ENCODE results near the gene TNNI2. TPM values are rescaled to one million over a fixed set of nuclear protein-coding genes. Genes with fewer than 3 reads are reported as not detected.

Gene TNNI2
- total and polyA plus RNA-seq, 10 of the 15 experiments (the other 5 are each of a cell fraction or from before 2014, with no cell fraction given): 0.14 to 0.79 (median 0.37) TPM; not detected in 4

- no peak for TF ChIP-seq USF2 (IDR thresholded peaks at IDR 0.05; ENCODE audit: borderline replicate concordance, low read depth, low read length)
- no peak for TF ChIP-seq FOS (IDR thresholded peaks at IDR 0.05; ENCODE audit: borderline replicate concordance, extremely low read depth, insufficient read length)
- no peak for TF ChIP-seq RUNX3 (IDR thresholded peaks at IDR 0.05; ENCODE audit: low read length)
- TF ChIP-seq BMI1 (IDR thresholded peaks at IDR 0.05; ENCODE audit: borderline replicate concordance): no peak
These were observed 11.5 kb upstream of the TNNI2 start (continued) for GRCh38 chr11:1827095-1827813.

- RAD21 ChIA-PET (ENCODE audit: unreplicated experiment): interaction anchor here (0.9 to 1.0 kb wide), 2 partner anchors 134 to 175 kb away, joined by 3 to 4 read pairs; no protein-coding TSS in a partner anchor
- POLR2A ChIA-PET: no interaction called here
- DNase-seq (ENCODE audit: low read depth, low spot score): no peak
- no peak overlapping the region for H3K27ac ChIP-seq (ENCODE audit: control insufficient read depth, insufficient read depth)
- CTCF ChIA-PET: interaction anchor here (0.6 to 7.9 kb wide), 3 partner anchors 135 to 253 kb away, joined by 3 to 187 read pairs (median 3); no protein-coding TSS in a partner anchor
- no peak for FAIRE-seq
- SMC1A ChIA-PET (ENCODE audit: uncharacterized antibody, unreplicated experiment): no interaction called here
- ATAC-seq: no peak
- 28% methylated on average over 19 of the region's 19 CpGs for WGBS (ENCODE audit: insufficient coverage, insufficient replicate concordance, low lambda C conversion rate, missing lambda C conversion rate)
- in situ Hi-C loops (cut with MboI) (no loop called here), intact Hi-C loops (cut with micrococcal nuclease; ENCODE audit: unreplicated experiment) (no loop called here)
- H3K9me3 ChIP-seq (replicated peaks; ENCODE audit: control insufficient read depth, insufficient read depth, low read length): no peaks in the 10 kb centered on the region
- H3K79me2 ChIP-seq (ENCODE audit: control insufficient read depth, insufficient read depth, low read length): no peaks in the 10 kb centered on the region
- H4K20me1 ChIP-seq (ENCODE audit: control insufficient read depth, insufficient read depth): no peaks in the 10 kb centered on the region
- no peak overlapping the region for H2AFZ ChIP-seq (ENCODE audit: control insufficient read depth, low read depth, low read length)
- H3K4me3 ChIP-seq: no peak overlapping the region
- TF ChIP-seq RFX5 (IDR thresholded peaks at IDR 0.05; ENCODE audit: low read depth, low read length) (no peak), PAX5 (IDR thresholded peaks at IDR 0.05; ENCODE audit: borderline replicate concordance, low read depth, low read length) (no peak), PML (IDR thresholded peaks at IDR 0.05; ENCODE audit: low read length) (no peak), BCLAF1 (IDR thresholded peaks at IDR 0.05) (no peak), CBX3 (IDR thresholded peaks at IDR 0.05; ENCODE audit: borderline replicate concordance, low read depth) (no peak), CEBPB (IDR thresholded peaks at IDR 0.05; ENCODE audit: borderline replicate concordance in 1 of 2, low read depth in 2 of 2, low read length in 2 of 2) (no peak)
- peaks cover 0 to 2% of the 10 kb centered on the region in 2 experiments; a peak in 2 of 4 replicates for H3K27me3 ChIP-seq (replicated peaks in 1 of 2; ENCODE audit: control insufficient read depth in 2 of 2, insufficient read depth in 2 of 2, low read length in 1 of 2)
- no peak overlapping the region for H3K4me2 ChIP-seq (ENCODE audit: control insufficient read depth, insufficient read depth)
- no peaks in the 10 kb centered on the region for H3K36me3 ChIP-seq (ENCODE audit: control insufficient read depth in 2 of 2, insufficient read depth in 2 of 2, low read length in 1 of 2)
- BruUV-seq (replicated peaks): no TSS peak
- no peak overlapping the region for H3K9ac ChIP-seq (ENCODE audit: control insufficient read depth, insufficient read depth, low read length)
- no peaks in the 10 kb centered on the region for H3K4me1 ChIP-seq (ENCODE audit: control insufficient read depth, insufficient read depth, low read length)
These were observed 10.8 kb upstream of the TNNI2 start for GRCh38 chr11:1827931-1828330.
